H9 (cell line): ENCODE results near the gene TOMT. TPM values are rescaled to one million over a fixed set of nuclear protein-coding genes. Genes with fewer than 3 reads are reported as not detected.

Experiments used
- DNase-seq: peaks from one replicate; pipeline ENCODE4 v3.0.0-alpha.2; 2017
- H2AFZ ChIP-seq: one replicate; pipeline ENCODE4 v1.6.1; 2013; ENCODE audit warnings: mild to moderate bottlenecking, low read length, control low read depth, moderate library complexity
- H2AK5ac ChIP-seq: 2 replicates; pipeline ENCODE4 v1.6.1; 2013; ENCODE audit warnings: low read length, control low read depth, mixed read lengths; ENCODE audit not compliant: insufficient read length
- H2BK120ac ChIP-seq: one replicate; pipeline ENCODE4 v1.6.1; 2013; ENCODE audit warnings: low read depth, mild to moderate bottlenecking, low read length, control low read depth, inconsistent platforms; ENCODE audit not compliant: poor library complexity, severe bottlenecking
- H2BK12ac ChIP-seq: 2 replicates; pipeline ENCODE4 v1.6.1; 2013; ENCODE audit warnings: low read length, control low read depth, mixed read lengths, low read depth; ENCODE audit not compliant: insufficient read length
- H2BK15ac ChIP-seq: 2 replicates; pipeline ENCODE4 v1.6.1; 2013; ENCODE audit warnings: low read depth, low read length, control low read depth
- H2BK20ac ChIP-seq: one replicate; pipeline ENCODE4 v1.6.1; 2013; ENCODE audit warnings: low read depth, mild to moderate bottlenecking, low read length, control low read depth, inconsistent platforms; ENCODE audit not compliant: poor library complexity, severe bottlenecking
- H2BK5ac ChIP-seq: 2 replicates; pipeline ENCODE4 v1.6.1; 2013; ENCODE audit warnings: low read length, control low read depth, mixed read lengths; ENCODE audit not compliant: insufficient read length
- H3K14ac ChIP-seq: 2 replicates; pipeline ENCODE4 v1.6.1; 2013; ENCODE audit warnings: low read length, control low read depth; ENCODE audit not compliant: insufficient read depth
- H3K18ac ChIP-seq: 2 replicates; pipeline ENCODE4 v1.6.1; 2013; ENCODE audit warnings: low read depth, mild to moderate bottlenecking, mixed read lengths, low read length, control low read depth; ENCODE audit not compliant: insufficient read length
- H3K23ac ChIP-seq: 2 replicates; pipeline ENCODE4 v1.6.1; 2013; ENCODE audit warnings: low read length, control low read depth, mixed read lengths, low read depth; ENCODE audit not compliant: insufficient read length
- H3K23me2 ChIP-seq: 2 replicates; pipeline ENCODE4 v1.6.1; 2013; ENCODE audit warnings: low read depth, mild to moderate bottlenecking, mixed read lengths, low read length, control low read depth; ENCODE audit not compliant: insufficient read length, poor library complexity, severe bottlenecking
- H3K27ac ChIP-seq: 2 replicates; pipeline ENCODE4 v1.5.1; 2013; ENCODE audit warnings: low read length, control low read depth, mixed read lengths, low read depth; ENCODE audit not compliant: insufficient read length
- H3K27me3 ChIP-seq: 2 replicates; pipeline ENCODE4 v1.6.1; 2013; ENCODE audit warnings: low read length, control low read depth, inconsistent platforms; ENCODE audit not compliant: insufficient read depth
- H3K4ac ChIP-seq: 2 replicates; pipeline ENCODE4 v1.6.1; 2013; ENCODE audit warnings: low read depth, mild to moderate bottlenecking, control low read depth, inconsistent platforms, low read length, moderate library complexity
- H3K4me1 ChIP-seq: 2 replicates; pipeline ENCODE4 v1.6.1; 2013; ENCODE audit warnings: low read length, control low read depth, inconsistent platforms; ENCODE audit not compliant: insufficient read depth
- H3K4me2 ChIP-seq: 2 replicates; pipeline ENCODE4 v1.6.1; 2013; ENCODE audit warnings: low read length, control low read depth, mixed read lengths; ENCODE audit not compliant: insufficient read length, insufficient read depth
- H3K56ac ChIP-seq: 2 replicates; pipeline ENCODE4 v1.6.1; 2013; ENCODE audit warnings: low read depth, mild to moderate bottlenecking, mixed read lengths, low read length, control low read depth; ENCODE audit not compliant: insufficient read length
- H3K79me1 ChIP-seq: 2 replicates; pipeline ENCODE4 v1.6.1; 2013; ENCODE audit warnings: low read depth, mild to moderate bottlenecking, moderate library complexity, low read length, control low read depth, inconsistent platforms; ENCODE audit not compliant: insufficient read depth, poor library complexity, severe bottlenecking
- H3K79me2 ChIP-seq: 2 replicates; pipeline ENCODE4 v1.6.1; 2013; ENCODE audit warnings: low read length, control low read depth, inconsistent platforms; ENCODE audit not compliant: insufficient read depth
- H3K9ac ChIP-seq: 2 replicates; pipeline ENCODE4 v1.6.1; 2013; ENCODE audit warnings: low read length, control low read depth, mixed read lengths; ENCODE audit not compliant: insufficient read length; ENCODE audit errors: extremely low read depth
- H3K9me3 ChIP-seq: one replicate; pipeline ENCODE4 v1.6.1; 2013; ENCODE audit warnings: low read depth, low read length, inconsistent platforms; ENCODE audit not compliant: control insufficient read depth
- H3T11ph ChIP-seq: one replicate; pipeline ENCODE4 v1.6.1; 2013; ENCODE audit warnings: mild to moderate bottlenecking, low read length, control low read depth, inconsistent platforms
- H4K20me1 ChIP-seq: one replicate; pipeline ENCODE4 v1.6.1; 2013; ENCODE audit not compliant: control insufficient read depth, insufficient read length, insufficient read depth
- H4K5ac ChIP-seq: 2 replicates; pipeline ENCODE4 v1.6.1; 2013; ENCODE audit warnings: low read depth, mild to moderate bottlenecking, mixed read lengths, low read length, control low read depth; ENCODE audit not compliant: insufficient read length
- H4K8ac ChIP-seq: replicated peaks from 2 replicates; pipeline ENCODE4 v1.6.1; 2013; ENCODE audit warnings: low read length, control low read depth, mixed read lengths, low read depth; ENCODE audit not compliant: insufficient read length
- H4K91ac ChIP-seq: 2 replicates; pipeline ENCODE4 v1.6.1; 2013; ENCODE audit warnings: low read depth, mild to moderate bottlenecking, moderate library complexity, mixed read lengths, low read length, control low read depth; ENCODE audit not compliant: insufficient read length
- H3K27ac Mint-ChIP-seq, 3 experiments: 2 replicates in 2 of 3; 3 replicates in 1 of 3; pipeline ENCODE4 v1.8.0; 2020 to 2021; ENCODE audit warnings: mixed read lengths in 3 of 3, mild to moderate bottlenecking in 1 of 3, moderate library complexity in 1 of 3
- H3K27me3 Mint-ChIP-seq: 2 replicates; pipeline ENCODE4 v1.8.0; 2021; ENCODE audit warnings: low read depth, mild to moderate bottlenecking, moderate library complexity, mixed read lengths
- H3K36me3 Mint-ChIP-seq, 3 experiments: 2 replicates in 2 of 3; 3 replicates in 1 of 3; pipeline ENCODE4 v1.8.0; 2020 to 2021; ENCODE audit warnings: low read depth in 3 of 3, mixed read lengths in 3 of 3; ENCODE audit not compliant: insufficient read depth in 1 of 3
- H3K4me1 Mint-ChIP-seq, 2 experiments: 2 replicates each; pipeline ENCODE4 v1.8.0; 2020; ENCODE audit warnings: mixed read lengths in 2 of 2
- H3K4me3 Mint-ChIP-seq, 2 experiments: 2 replicates in 1 of 2; 3 replicates in 1 of 2; pipeline ENCODE4 v1.8.0; 2020 to 2021; ENCODE audit warnings: mild to moderate bottlenecking in 2 of 2, mixed read lengths in 2 of 2, moderate library complexity in 1 of 2
- H3K9me3 Mint-ChIP-seq, 2 experiments: 2 replicates in 1 of 2; 3 replicates in 1 of 2; pipeline ENCODE4 v1.8.0; 2020; ENCODE audit warnings: mild to moderate bottlenecking in 2 of 2, mixed read lengths in 2 of 2, moderate library complexity in 1 of 2
- WGBS: extraction: QIAGEN DNeasy Blood & Tissue Kit; methylation state at CpG from one replicate; pipeline ENCODE4 v1.1.7; 2013; ENCODE audit warnings: missing lambda C conversion rate, low lambda C conversion rate, mixed read lengths; ENCODE audit not compliant: insufficient read length; ENCODE audit errors: extremely low coverage; 5-methylcytosine and 5-hydroxymethylcytosine counted together
- total RNA-seq: library from RNA; stranded (reverse); gene quantifications from 2 replicates; pipeline ENCODE4 v1.2.1, GENCODE V29; 2021
- TF ChIP-seq, protein P1 (sequence below): fragments of 200-600 bp; sonication (generic); conservative IDR thresholded peaks from 3 replicates; pipeline ENCODE4 v1.8.0; 2021; ENCODE audit warnings: antibody characterized with exemption, mild to moderate bottlenecking

Gene TOMT
- total RNA-seq, 1 experiment from 2014 or later, result not detected

- no peak for DNase-seq
Measured at GRCh38 chr11:72079819-72080325, 25.9 kb upstream of the TOMT start.

More at GRCh38 chr11:72079819-72080325, 25.9 kb upstream of the TOMT start:
- H3K56ac ChIP-seq, result no peak overlapping the region
- peak overlapping the region; percentile 83 for H2BK120ac ChIP-seq
- Mint-ChIP-seq H3K4me3 (peak overlapping the region; percentile 80 to 95), H3K27me3 (no peaks in the 10 kb centered on the region; the same call in 1 of the 2 replicates), H3K36me3 (peaks cover 1 to 20% (median 14%) of the 10 kb centered on the region in 3 experiments), H3K9me3 (no peaks in the 10 kb centered on the region), H3K4me1 (peaks cover 26 to 34% of the 10 kb centered on the region in 2 experiments), H3K27ac (peak overlapping the region; percentile 91 to 94 (median 94))
- H3K27me3 ChIP-seq, result no peaks in the 10 kb centered on the region
- H3K18ac ChIP-seq, result peak overlapping the region; percentile 82
- no peaks in the 10 kb centered on the region for H3K79me1 ChIP-seq
- no peak overlapping the region for H3K27ac ChIP-seq
- TF ChIP-seq, protein P1, sequence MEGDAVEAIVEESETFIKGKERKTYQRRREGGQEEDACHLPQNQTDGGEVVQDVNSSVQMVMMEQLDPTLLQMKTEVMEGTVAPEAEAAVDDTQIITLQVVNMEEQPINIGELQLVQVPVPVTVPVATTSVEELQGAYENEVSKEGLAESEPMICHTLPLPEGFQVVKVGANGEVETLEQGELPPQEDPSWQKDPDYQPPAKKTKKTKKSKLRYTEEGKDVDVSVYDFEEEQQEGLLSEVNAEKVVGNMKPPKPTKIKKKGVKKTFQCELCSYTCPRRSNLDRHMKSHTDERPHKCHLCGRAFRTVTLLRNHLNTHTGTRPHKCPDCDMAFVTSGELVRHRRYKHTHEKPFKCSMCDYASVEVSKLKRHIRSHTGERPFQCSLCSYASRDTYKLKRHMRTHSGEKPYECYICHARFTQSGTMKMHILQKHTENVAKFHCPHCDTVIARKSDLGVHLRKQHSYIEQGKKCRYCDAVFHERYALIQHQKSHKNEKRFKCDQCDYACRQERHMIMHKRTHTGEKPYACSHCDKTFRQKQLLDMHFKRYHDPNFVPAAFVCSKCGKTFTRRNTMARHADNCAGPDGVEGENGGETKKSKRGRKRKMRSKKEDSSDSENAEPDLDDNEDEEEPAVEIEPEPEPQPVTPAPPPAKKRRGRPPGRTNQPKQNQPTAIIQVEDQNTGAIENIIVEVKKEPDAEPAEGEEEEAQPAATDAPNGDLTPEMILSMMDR, result no peak
- H4K8ac ChIP-seq, result no peak overlapping the region
- H3K23ac ChIP-seq, result no peak overlapping the region
- H3K4me2 ChIP-seq, result peak overlapping the region; percentile 88
- H4K5ac ChIP-seq, result no peak overlapping the region
- H2BK20ac ChIP-seq, result no peak overlapping the region
- no peak overlapping the region for H2AFZ ChIP-seq
- no peak overlapping the region for H2BK5ac ChIP-seq
- no peak overlapping the region for H2BK15ac ChIP-seq
- no peak overlapping the region for H2AK5ac ChIP-seq
- H4K20me1 ChIP-seq, result no peaks in the 10 kb centered on the region
- peak overlapping the region; percentile 93 for H3K9ac ChIP-seq
- H3K14ac ChIP-seq, result peak overlapping the region; percentile 86
- H3K9me3 ChIP-seq, result no peaks in the 10 kb centered on the region
- peaks cover 7% of the 10 kb centered on the region for H3K23me2 ChIP-seq
- peaks cover 22% of the 10 kb centered on the region for H3K79me2 ChIP-seq
- H3K4ac ChIP-seq, result no peak overlapping the region
- no peak overlapping the region for H3T11ph ChIP-seq
- WGBS, result no CpG with 5 or more reads among the region's 16 CpGs
- no peak overlapping the region for H4K91ac ChIP-seq
- no peak overlapping the region for H2BK12ac ChIP-seq
- no peaks in the 10 kb centered on the region for H3K4me1 ChIP-seq
